ENCODE data around the gene DEF6. TPM values are rescaled to one million over a fixed set of nuclear protein-coding genes. Genes with fewer than 3 reads are reported as not detected.

The DEF6 gene
- total and polyA plus RNA-seq, 2 of the 8 experiments (the other 6 are each of a cell fraction or from before 2014, with no cell fraction given) = 3.3 to 4.1 TPM

- Histone ChIP-seq H3K27me3 (replicated peaks in 1 of 4; ENCODE audit: control insufficient read depth in 3 of 4, extremely low read depth in 1 of 4, insufficient read depth in 3 of 4, low read length in 3 of 4) (no peaks in the 10 kb centered on the region), H2BK120ac (replicated peaks; ENCODE audit: low read depth, low read length) (no peak overlapping the region), H4K91ac (replicated peaks; ENCODE audit: insufficient read length, low read length) (no peak overlapping the region), H2BK20ac (ENCODE audit: low read length) (no peak overlapping the region), H3K4me2 (ENCODE audit: insufficient read depth in 1 of 2, low read depth in 2 of 2, low read length in 2 of 2) (no peak overlapping the region), H3K4me3 (ENCODE audit: extremely low read depth in 1 of 4, insufficient read depth in 2 of 4, low read depth in 3 of 4, low read length in 4 of 4) (no peak overlapping the region), H3K9ac (replicated peaks in 1 of 4; ENCODE audit: extremely low read depth in 1 of 4, low read depth in 3 of 4, low read length in 3 of 4) (no peak overlapping the region), H3K14ac (ENCODE audit: insufficient read length) (no peak overlapping the region), H2BK12ac (ENCODE audit: low read depth, low read length) (no peak overlapping the region), H3K79me2 (ENCODE audit: control insufficient read depth in 1 of 2, insufficient read depth in 2 of 2, low read length in 2 of 2) (no peaks in the 10 kb centered on the region), H2AFZ (ENCODE audit: low read length) (no peak overlapping the region), H3K36me3 (ENCODE audit: control insufficient read depth in 2 of 4, insufficient read depth in 4 of 4, low read length in 3 of 4) (no peaks in the 10 kb centered on the region), H3K79me1 (ENCODE audit: low read depth, low read length) (no peaks in the 10 kb centered on the region; the same call in 1 of the 2 replicates), H2BK5ac (ENCODE audit: low read depth, low read length) (no peak overlapping the region), H4K20me1 (replicated peaks in 1 of 2; ENCODE audit: control insufficient read depth in 1 of 2, insufficient read depth in 2 of 2, low read length in 2 of 2) (no peaks in the 10 kb centered on the region), H3K4ac (replicated peaks; ENCODE audit: insufficient read length, low read depth, low read length) (no peak overlapping the region), H3K18ac (ENCODE audit: extremely low read depth, low read length) (no peak overlapping the region), H4K8ac (ENCODE audit: extremely low read depth, insufficient read depth, low read length) (no peak overlapping the region), H2AK5ac (ENCODE audit: low read depth, low read length) (no peak overlapping the region), H3K4me1 (replicated peaks in 1 of 4; ENCODE audit: control insufficient read depth in 3 of 4, insufficient read depth in 4 of 4, low read length in 3 of 4) (peaks cover 5 to 7% (median 6%) of the 10 kb centered on the region in 4 experiments; a peak in 5 of 7 replicates), H3K23ac (ENCODE audit: insufficient read length) (no peak overlapping the region), H3K9me3 (ENCODE audit: insufficient read depth in 2 of 2, low read depth in 1 of 2, low read length in 1 of 2) (no peaks in the 10 kb centered on the region), H2BK15ac (ENCODE audit: low read length) (no peak overlapping the region), H3K56ac (replicated peaks; ENCODE audit: insufficient read length, low read depth, low read length) (no peak overlapping the region), H3K23me2 (ENCODE audit: low read depth, low read length) (no peaks in the 10 kb centered on the region; the same call in 1 of the 2 replicates), H3K27ac (ENCODE audit: low read depth, low read length) (no peak overlapping the region), H4K5ac (ENCODE audit: insufficient read length, low read depth, low read length) (no peak overlapping the region)
- 89% methylated on average over 1 of the region's 1 CpG; no CpG with 5 or more reads in 1 of the 2 experiments for WGBS, 2 experiments (ENCODE audit: extremely low coverage in 1 of 2, insufficient coverage in 1 of 2, insufficient read length in 1 of 2, insufficient replicate concordance in 2 of 2, low coverage in 1 of 2, low lambda C conversion rate in 2 of 2, missing lambda C conversion rate in 1 of 2)
- DNase-seq (ENCODE audit: low read depth in 1 of 2, low spot score in 2 of 2) = no peak
- ChIA-PET CTCF (ENCODE audit: partially characterized antibody) (interaction anchor here (0.7 to 20.6 kb wide), 10 partner anchors 11 to 1429 kb away, joined by 3 to 358 read pairs (median 5); partner anchors contain the start of gene RPL10A), POLR2A (ENCODE audit: partially characterized antibody) (interaction anchor here (1.4 kb wide), 1 partner anchor 16 kb away, joined by 4 read pairs; no protein-coding TSS in a partner anchor)
- FAIRE-seq = no peak
- TF ChIP-seq EZH2 (IDR thresholded peaks at IDR 0.05; ENCODE audit: low read depth, low read length, severe bottlenecking) = no peak
- TF ChIP-seq FOSL1 (IDR thresholded peaks at IDR 0.05; ENCODE audit: insufficient read depth, low read depth, low read length) = no peak
- no peak for TF ChIP-seq PHF8 (conservative IDR thresholded peaks at IDR 0.05; ENCODE audit: low read depth, low read length)
Measured at GRCh38 chr6:35304299-35304698, 6.7 kb downstream of the DEF6 start.
